ENCODE results near the gene CIT.

GRCh38 chr12:119869720-119870119 lies 7.4 kb downstream of the CIT start:
- TF ChIP-seq YY1 (IDR thresholded peaks at IDR 0.05; ENCODE audit: insufficient read depth, insufficient read length) (no peak), ZNF274 (IDR thresholded peaks at IDR 0.05; ENCODE audit: low read depth, low read length) (no peak)
